Cardiac fibroblast (primary cell): Measurements from ENCODE around the gene GRK1.

Experiments used
- DNase-seq, 2 donors: peaks; one replicate each; pipeline versions ENCODE4 v3.0.0 to v3.0.0-alpha.2; 2010; ENCODE audit warnings: low read depth in 2 of 2
- H3K4me3 ChIP-seq, 2 donors: replicated peaks in 1 of 2; 1 replicate in 1 of 2; 2 replicates in 1 of 2; pipeline ENCODE4 v1.5.1; 2011; ENCODE audit warnings: low read depth in 2 of 2, low read length in 2 of 2, mild to moderate bottlenecking in 2 of 2, moderate library complexity in 1 of 2
- TF ChIP-seq, protein P1 (sequence below): IDR thresholded peaks from one replicate; pipeline ENCODE4 v1.5.1; 2011; ENCODE audit warnings: low read depth, mild to moderate bottlenecking, low read length, inconsistent platforms

GRK1 gene

DNA sequence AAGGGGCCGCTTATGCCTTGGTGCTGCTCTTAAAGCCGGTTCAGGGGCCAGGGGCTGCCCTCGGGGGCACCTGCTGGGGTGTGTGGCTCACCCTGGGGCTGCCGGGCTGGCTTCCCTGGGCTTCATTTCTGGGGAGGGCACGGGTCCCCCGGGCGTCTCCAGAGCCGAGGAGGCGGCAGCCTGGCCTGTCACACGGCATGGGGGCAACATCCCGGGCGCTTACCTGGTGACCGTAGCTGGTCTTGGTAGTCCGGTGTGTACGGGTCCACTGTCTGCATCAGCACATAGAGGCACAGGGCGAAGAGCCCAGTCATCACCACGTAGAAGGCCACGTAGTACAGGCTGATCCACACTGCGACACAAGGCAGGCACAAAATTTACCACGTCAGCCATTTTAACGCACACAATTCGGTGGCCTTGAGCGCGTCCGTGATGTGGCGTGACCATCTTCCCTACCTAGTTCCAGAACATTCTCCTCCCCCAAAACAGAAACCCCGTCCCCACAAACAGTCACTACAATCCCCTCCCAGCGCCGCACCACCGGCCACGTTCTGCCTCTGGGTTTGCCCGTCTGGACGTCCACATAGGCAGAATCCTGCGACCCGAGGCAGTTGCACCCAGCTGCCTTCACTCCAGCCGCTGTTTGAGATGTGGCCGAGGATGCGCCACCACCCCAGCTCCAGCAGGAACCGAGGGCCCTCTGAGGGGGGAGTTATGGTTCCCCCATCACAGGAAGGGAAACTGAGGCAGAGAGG, 12.3 kb upstream of the GRK1 start:
- no peak overlapping the region for H3K4me3 ChIP-seq
- no peak for DNase-seq
- TF ChIP-seq, protein P1, sequence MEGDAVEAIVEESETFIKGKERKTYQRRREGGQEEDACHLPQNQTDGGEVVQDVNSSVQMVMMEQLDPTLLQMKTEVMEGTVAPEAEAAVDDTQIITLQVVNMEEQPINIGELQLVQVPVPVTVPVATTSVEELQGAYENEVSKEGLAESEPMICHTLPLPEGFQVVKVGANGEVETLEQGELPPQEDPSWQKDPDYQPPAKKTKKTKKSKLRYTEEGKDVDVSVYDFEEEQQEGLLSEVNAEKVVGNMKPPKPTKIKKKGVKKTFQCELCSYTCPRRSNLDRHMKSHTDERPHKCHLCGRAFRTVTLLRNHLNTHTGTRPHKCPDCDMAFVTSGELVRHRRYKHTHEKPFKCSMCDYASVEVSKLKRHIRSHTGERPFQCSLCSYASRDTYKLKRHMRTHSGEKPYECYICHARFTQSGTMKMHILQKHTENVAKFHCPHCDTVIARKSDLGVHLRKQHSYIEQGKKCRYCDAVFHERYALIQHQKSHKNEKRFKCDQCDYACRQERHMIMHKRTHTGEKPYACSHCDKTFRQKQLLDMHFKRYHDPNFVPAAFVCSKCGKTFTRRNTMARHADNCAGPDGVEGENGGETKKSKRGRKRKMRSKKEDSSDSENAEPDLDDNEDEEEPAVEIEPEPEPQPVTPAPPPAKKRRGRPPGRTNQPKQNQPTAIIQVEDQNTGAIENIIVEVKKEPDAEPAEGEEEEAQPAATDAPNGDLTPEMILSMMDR, result no peak

DNA sequence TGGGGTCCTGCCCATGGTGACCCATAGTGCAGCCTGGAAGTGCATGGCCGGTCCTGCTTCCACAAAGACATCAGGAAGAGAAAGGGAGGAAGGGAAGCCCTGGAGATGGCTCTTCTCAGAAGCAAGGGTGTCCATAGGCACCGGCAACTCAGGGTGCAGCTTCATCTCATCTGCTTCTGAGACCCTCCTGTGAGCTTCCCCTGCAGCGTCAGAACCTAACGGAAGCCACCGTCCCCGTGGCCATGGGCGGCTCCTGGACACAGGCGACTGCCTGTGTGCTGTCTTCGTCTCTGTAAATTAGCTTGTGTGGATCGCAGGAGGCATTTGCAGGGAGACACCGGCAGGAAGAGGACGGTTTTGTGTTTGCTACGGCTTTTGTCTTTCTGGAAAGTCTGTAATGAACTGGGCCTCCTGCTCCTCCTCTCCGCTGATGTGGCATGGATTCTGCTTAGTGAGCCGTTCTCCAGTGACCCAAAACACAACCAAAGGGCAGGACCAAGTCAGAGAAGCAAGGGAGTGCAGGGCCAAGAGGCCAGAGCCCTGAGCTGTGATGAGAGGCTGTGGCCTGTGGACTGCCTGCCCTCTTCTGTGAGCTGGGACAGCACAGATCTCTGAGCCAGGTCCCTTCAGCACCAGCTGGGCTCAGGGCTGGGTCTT, 11.5 kb upstream of the GRK1 start:
- TF ChIP-seq, protein P1, result no peak
- no peak overlapping the region for H3K4me3 ChIP-seq
- no peak for DNase-seq

- TF ChIP-seq, protein P1, result no peak
- H3K4me3 ChIP-seq, result no peak overlapping the region
- no peak for DNase-seq
Observed at GRCh38 chr13:113656003-113656588, 10.9 kb upstream of the GRK1 start.

DNA sequence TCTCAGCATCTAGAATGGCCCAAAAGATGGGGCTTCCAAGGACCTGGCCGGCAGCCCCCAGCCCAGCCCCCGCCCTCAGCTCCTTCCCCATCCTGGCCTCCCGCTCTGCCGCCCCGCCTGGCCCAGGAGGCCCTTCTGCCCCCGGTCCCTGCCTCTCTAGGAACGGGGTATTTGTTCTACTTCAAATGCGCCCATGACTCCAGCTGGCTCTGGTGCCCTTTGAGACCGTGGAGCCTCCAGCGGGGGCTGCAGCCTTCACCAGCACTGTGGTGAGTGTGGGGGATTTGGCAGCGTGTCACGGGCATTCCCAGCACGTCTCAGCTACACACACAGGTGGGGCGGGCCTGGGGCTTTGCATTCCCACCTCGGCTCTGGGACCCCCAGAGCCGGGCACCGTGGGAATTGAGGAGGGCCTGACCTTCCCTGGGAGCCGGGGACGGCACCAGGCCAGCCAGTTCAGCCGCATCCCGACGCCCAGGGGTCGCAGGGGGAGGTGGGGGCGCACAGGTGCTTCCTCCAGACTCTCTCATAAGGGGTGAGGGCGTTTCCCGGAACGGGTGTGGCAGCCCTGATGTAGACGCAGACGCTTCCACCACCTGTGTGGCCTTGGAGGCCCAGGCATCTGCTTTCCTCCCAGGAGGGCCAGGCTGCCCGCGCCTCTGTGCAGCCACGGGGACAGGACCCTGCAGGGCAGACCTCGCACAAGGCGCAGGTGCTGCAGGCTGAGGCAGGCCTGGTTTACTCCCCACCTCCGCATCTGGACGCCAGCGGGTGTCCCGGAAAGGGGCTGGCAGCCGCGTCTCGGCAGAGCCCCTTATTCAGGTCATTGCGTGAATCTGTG, 10.0 kb upstream of the GRK1 start:
- TF ChIP-seq, protein P1, result no peak
- DNase-seq, result no peak
- no peak overlapping the region for H3K4me3 ChIP-seq

DNA sequence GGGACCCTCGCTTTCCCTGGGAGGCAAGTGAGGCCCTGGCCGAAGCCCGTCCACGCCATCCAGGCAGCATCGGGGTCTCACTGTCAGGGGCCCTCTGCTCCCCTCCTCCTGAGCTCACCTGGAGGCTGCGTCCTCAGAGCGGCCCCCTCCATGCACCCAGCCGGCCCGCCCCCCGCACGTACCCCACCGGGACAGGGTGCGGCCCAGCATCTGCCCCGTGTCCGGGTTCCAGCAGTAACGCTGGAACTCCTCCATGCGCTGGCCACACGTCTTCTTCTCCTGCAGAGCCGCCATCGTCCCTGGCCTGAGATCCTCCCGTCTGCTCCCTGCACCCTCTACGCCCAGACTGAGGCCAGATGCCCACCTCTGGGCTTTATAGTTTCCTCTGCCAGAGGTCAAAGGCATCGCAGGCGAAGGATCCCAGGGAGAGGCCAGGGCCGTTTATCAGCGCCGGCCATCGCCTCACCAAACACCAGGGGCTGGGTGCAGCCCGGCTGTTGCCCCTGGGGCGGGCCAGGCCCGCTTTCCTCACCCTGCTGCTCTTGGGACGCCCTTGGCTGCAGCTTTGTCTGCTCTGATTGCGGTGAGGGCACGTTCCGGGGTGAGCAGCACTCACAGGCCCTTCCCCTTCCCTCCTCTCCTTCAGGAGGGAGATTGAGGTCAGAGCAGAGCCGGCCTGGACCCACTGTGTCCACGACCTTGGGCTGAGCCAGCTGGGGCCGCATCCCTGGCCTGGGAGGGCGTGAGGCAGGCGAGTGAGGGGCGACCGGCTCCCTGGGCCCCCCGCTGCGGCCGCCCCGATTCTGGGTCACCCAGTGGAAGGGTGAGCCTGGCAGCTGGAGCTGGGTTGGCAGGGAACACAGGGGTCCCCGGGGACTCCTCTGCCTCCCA, 8.9 kb upstream of the GRK1 start, which contains the start of gene ATP4B:
Gene ATP4B, minus strand, starts transcription at position 348 of the 891 bp plus-strand sequence. Its CDS starts 54 bp downstream, at position 294.
- DNase-seq, result no peak
- TF ChIP-seq, protein P1, result no peak
- no peak within 1 kb of the TSS for H3K4me3 ChIP-seq
